Measurements from ENCODE around the gene CLDND2.

GRCh38 chr19:51317376-51317775, 51.4 kb downstream of the CLDND2 start:
- TF ChIP-seq YY1 (IDR thresholded peaks at IDR 0.05; ENCODE audit: low read depth) (no peak), GATA2 (CRISPR knock-in tag; IDR thresholded peaks at IDR 0.05) (no peak), JUND (IDR thresholded peaks at IDR 0.05) (no peak), TEAD4 (IDR thresholded peaks at IDR 0.05; ENCODE audit: borderline replicate concordance, insufficient read depth) (no peak), FOXM1 (IDR thresholded peaks at IDR 0.05; ENCODE audit: low read depth) (no peak), EZH2phosphoT487 (IDR thresholded peaks at IDR 0.05; ENCODE audit: borderline replicate concordance, low read depth) (no peak), POLR2AphosphoS5 (IDR thresholded peaks at IDR 0.05; ENCODE audit: low read depth, low read length) (no peak), TAF1 (IDR thresholded peaks at IDR 0.05; ENCODE audit: borderline replicate concordance, low read depth, low read length) (no peak), RXRA (IDR thresholded peaks at IDR 0.05; ENCODE audit: borderline replicate concordance, low read depth) (no peak), MAX (IDR thresholded peaks at IDR 0.05; ENCODE audit: low read depth) (no peak)
- TF ChIP-seq, protein P1, sequence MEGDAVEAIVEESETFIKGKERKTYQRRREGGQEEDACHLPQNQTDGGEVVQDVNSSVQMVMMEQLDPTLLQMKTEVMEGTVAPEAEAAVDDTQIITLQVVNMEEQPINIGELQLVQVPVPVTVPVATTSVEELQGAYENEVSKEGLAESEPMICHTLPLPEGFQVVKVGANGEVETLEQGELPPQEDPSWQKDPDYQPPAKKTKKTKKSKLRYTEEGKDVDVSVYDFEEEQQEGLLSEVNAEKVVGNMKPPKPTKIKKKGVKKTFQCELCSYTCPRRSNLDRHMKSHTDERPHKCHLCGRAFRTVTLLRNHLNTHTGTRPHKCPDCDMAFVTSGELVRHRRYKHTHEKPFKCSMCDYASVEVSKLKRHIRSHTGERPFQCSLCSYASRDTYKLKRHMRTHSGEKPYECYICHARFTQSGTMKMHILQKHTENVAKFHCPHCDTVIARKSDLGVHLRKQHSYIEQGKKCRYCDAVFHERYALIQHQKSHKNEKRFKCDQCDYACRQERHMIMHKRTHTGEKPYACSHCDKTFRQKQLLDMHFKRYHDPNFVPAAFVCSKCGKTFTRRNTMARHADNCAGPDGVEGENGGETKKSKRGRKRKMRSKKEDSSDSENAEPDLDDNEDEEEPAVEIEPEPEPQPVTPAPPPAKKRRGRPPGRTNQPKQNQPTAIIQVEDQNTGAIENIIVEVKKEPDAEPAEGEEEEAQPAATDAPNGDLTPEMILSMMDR (IDR thresholded peaks at IDR 0.05) = no peak
- TF ChIP-seq, protein P2, sequence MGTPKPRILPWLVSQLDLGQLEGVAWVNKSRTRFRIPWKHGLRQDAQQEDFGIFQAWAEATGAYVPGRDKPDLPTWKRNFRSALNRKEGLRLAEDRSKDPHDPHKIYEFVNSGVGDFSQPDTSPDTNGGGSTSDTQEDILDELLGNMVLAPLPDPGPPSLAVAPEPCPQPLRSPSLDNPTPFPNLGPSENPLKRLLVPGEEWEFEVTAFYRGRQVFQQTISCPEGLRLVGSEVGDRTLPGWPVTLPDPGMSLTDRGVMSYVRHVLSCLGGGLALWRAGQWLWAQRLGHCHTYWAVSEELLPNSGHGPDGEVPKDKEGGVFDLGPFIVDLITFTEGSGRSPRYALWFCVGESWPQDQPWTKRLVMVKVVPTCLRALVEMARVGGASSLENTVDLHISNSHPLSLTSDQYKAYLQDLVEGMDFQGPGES (IDR thresholded peaks at IDR 0.05; ENCODE audit: low read depth, low read length) = no peak
- TF ChIP-seq, protein P3, sequence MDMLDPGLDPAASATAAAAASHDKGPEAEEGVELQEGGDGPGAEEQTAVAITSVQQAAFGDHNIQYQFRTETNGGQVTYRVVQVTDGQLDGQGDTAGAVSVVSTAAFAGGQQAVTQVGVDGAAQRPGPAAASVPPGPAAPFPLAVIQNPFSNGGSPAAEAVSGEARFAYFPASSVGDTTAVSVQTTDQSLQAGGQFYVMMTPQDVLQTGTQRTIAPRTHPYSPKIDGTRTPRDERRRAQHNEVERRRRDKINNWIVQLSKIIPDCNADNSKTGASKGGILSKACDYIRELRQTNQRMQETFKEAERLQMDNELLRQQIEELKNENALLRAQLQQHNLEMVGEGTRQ (IDR thresholded peaks at IDR 0.05; ENCODE audit: borderline replicate concordance, low read depth, low read length) = no peak
- TF ChIP-seq, protein P4, sequence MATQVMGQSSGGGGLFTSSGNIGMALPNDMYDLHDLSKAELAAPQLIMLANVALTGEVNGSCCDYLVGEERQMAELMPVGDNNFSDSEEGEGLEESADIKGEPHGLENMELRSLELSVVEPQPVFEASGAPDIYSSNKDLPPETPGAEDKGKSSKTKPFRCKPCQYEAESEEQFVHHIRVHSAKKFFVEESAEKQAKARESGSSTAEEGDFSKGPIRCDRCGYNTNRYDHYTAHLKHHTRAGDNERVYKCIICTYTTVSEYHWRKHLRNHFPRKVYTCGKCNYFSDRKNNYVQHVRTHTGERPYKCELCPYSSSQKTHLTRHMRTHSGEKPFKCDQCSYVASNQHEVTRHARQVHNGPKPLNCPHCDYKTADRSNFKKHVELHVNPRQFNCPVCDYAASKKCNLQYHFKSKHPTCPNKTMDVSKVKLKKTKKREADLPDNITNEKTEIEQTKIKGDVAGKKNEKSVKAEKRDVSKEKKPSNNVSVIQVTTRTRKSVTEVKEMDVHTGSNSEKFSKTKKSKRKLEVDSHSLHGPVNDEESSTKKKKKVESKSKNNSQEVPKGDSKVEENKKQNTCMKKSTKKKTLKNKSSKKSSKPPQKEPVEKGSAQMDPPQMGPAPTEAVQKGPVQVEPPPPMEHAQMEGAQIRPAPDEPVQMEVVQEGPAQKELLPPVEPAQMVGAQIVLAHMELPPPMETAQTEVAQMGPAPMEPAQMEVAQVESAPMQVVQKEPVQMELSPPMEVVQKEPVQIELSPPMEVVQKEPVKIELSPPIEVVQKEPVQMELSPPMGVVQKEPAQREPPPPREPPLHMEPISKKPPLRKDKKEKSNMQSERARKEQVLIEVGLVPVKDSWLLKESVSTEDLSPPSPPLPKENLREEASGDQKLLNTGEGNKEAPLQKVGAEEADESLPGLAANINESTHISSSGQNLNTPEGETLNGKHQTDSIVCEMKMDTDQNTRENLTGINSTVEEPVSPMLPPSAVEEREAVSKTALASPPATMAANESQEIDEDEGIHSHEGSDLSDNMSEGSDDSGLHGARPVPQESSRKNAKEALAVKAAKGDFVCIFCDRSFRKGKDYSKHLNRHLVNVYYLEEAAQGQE (IDR thresholded peaks at IDR 0.05; ENCODE audit: low read depth, low read length) = no peak
